ENCODE measurements around the gene ANKHD1.

- TF ChIP-seq, protein P1, sequence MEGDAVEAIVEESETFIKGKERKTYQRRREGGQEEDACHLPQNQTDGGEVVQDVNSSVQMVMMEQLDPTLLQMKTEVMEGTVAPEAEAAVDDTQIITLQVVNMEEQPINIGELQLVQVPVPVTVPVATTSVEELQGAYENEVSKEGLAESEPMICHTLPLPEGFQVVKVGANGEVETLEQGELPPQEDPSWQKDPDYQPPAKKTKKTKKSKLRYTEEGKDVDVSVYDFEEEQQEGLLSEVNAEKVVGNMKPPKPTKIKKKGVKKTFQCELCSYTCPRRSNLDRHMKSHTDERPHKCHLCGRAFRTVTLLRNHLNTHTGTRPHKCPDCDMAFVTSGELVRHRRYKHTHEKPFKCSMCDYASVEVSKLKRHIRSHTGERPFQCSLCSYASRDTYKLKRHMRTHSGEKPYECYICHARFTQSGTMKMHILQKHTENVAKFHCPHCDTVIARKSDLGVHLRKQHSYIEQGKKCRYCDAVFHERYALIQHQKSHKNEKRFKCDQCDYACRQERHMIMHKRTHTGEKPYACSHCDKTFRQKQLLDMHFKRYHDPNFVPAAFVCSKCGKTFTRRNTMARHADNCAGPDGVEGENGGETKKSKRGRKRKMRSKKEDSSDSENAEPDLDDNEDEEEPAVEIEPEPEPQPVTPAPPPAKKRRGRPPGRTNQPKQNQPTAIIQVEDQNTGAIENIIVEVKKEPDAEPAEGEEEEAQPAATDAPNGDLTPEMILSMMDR (IDR thresholded peaks at IDR 0.05; ENCODE audit: insufficient read depth, low read length): no peak
- TF ChIP-seq POLR2AphosphoS5 (IDR thresholded peaks at IDR 0.05; ENCODE audit: low read depth): no peak
- TF ChIP-seq REST (IDR thresholded peaks at IDR 0.05; ENCODE audit: insufficient replicate concordance, low read depth): no peak
- TF ChIP-seq SPI1 (IDR thresholded peaks at IDR 0.05; ENCODE audit: borderline replicate concordance, low read depth): no peak
Measured at GRCh38 chr5:140574165-140574564, 172.5 kb downstream of the ANKHD1 start.
